Mammary epithelial cell (primary cell): ENCODE data around the gene ROCK2.

Source experiments
- CTCF ChIP-seq, 2 donors: IDR thresholded peaks in 1 of 2; conservative IDR thresholded peaks in 1 of 2; 2 replicates each; pipeline ENCODE4 v1.5.1; 2011 to 2012; ENCODE audit warnings: inconsistent platforms in 2 of 2, low read length in 2 of 2, mild to moderate bottlenecking in 2 of 2, control low read depth in 1 of 2, low read depth in 1 of 2; ENCODE audit not compliant: insufficient read depth in 1 of 2; ENCODE audit errors: extremely low read depth in 1 of 2
- EZH2 ChIP-seq: IDR thresholded peaks from 2 replicates; pipeline ENCODE4 v1.6.1; 2012; ENCODE audit warnings: low read length, inconsistent platforms, borderline replicate concordance

GRCh38 chr2:11187731-11188130 lies 156.7 kb downstream of the ROCK2 start:
- no peak for TF ChIP-seq CTCF (conservative IDR thresholded peaks at IDR 0.05 in 1 of 2, IDR thresholded peaks at IDR 0.05 in 1 of 2; ENCODE audit: extremely low read depth in 1 of 2, insufficient read depth in 1 of 2, low read depth in 1 of 2, low read length in 2 of 2)
- TF ChIP-seq EZH2: no peak
